Adrenal gland (tissue), 12 donors: ENCODE results near the gene GALNT4. TPM values are rescaled to one million over a fixed set of nuclear protein-coding genes. Genes with fewer than 3 reads are reported as not detected.

Experiments
- DNase-seq, 7 donors: peaks; one replicate each; pipeline ENCODE4 v3.0.0-alpha.2; 2019 to 2020
- H3K27ac ChIP-seq, 5 donors: fragments of 200-600 bp; sonication (generic) in 4 of 5; 1 replicate in 3 of 5; 2 replicates in 2 of 5; pipeline versions ENCODE4 v1.5.1 to v1.8.0; 2016 to 2020; ENCODE audit warnings: mild to moderate bottlenecking in 1 of 5
- H3K27me3 ChIP-seq: fragments of 200-600 bp; 2 replicates; pipeline ENCODE4 v1.8.0; 2021
- H3K36me3 ChIP-seq, 2 donors: fragments of 200-600 bp; replicated peaks in 1 of 2; 1 replicate in 1 of 2; 2 replicates in 1 of 2; pipeline versions ENCODE4 v1.5.1 to v1.8.0; 2018 to 2022
- H3K4me1 ChIP-seq, 2 donors: fragments of 200-600 bp; replicated peaks in 1 of 2; 1 replicate in 1 of 2; 2 replicates in 1 of 2; pipeline versions ENCODE4 v1.5.1 to v1.8.0; 2018 to 2021
- H3K4me3 ChIP-seq, 4 donors: fragments of 200-600 bp; sonication (generic) in 3 of 4; one replicate each; pipeline ENCODE4 v1.5.1; 2016 to 2018
- H3K9me3 ChIP-seq, 3 donors: fragments of 200-600 bp; sonication (generic) in 1 of 3; replicated peaks in 1 of 3; 1 replicate in 2 of 3; 2 replicates in 1 of 3; pipeline versions ENCODE4 v1.5.1 to v1.8.0; 2016 to 2021
- POLR2A ChIP-seq, 2 donors: fragments of 450-650 bp; IDR thresholded peaks; one replicate each; pipeline ENCODE4 v1.6.1; 2017; ENCODE audit warnings: antibody characterized with exemption in 2 of 2, mild to moderate bottlenecking in 2 of 2, moderate library complexity in 1 of 2
- WGBS, 4 donors: extraction: QIAGEN DNeasy Blood & Tissue Kit in 2 of 4; methylation state at CpG; one replicate each; pipeline versions ENCODE4 v1.1.5 to v1.1.7; 2013 to 2017; 5-methylcytosine and 5-hydroxymethylcytosine counted together
- intact Hi-C, 2 donors: fragments of 100-400 bp; cut with DNase I; formaldehyde crosslinking; loops; one replicate each; pipeline versions ENCODE4 v1.14.1 to v1.15.0; 2022 to 2023
- polyA plus RNA-seq, 3 donors: library from polyadenylated mRNA; stranded (reverse); fragments of 200-250 nt in 2 of 3; fragments of 350-450 nt in 1 of 3; fragmentation: Illumina TruSeq in 1 of 3; extraction: RNeasy Lipid Tissue Mini Kit (QIAGEN cat#74804) in 1 of 3; gene quantifications; one replicate each; pipeline ENCODE4 v1.2.3, GENCODE V29; 2013 to 2014
- total RNA-seq, 9 donors: library from RNA; depleted of rRNA in 4 of 9; stranded (reverse); fragments of >200 nt in 4 of 9; fragments of 120-200 nt in 1 of 9; fragmentation: NEBNext Ultra II Directional in 1 of 9; extraction: Animal tissue kit (Norgen Biotek cat#: 25700) in 1 of 9; gene quantifications; one replicate each; pipeline versions ENCODE4 v1.1.0 to v1.2.4, GENCODE V29; 2013 to 2023
- TF ChIP-seq, protein P1 (sequence below), 6 experiments: fragments of 450-650 bp in 4 of 6; fragments of 200-600 bp in 2 of 6; sonication (generic) in 1 of 6; IDR thresholded peaks; 1 replicate in 5 of 6; 2 replicates in 1 of 6; pipeline versions ENCODE4 v1.5.1 to v1.8.0; 2016 to 2021; ENCODE audit warnings: antibody characterized with exemption in 6 of 6, mild to moderate bottlenecking in 2 of 6, moderate library complexity in 1 of 6
- donor health status: healthy with polysubstance abuse.
- donor health status: Bipolar disorder and iron deficiency.
- donor health status: DM: yes; HTN: yes; CAD: no.
- donor health status: DM: no; HTN: no; CAD: no.
- donor health status: DM: no; HTN: no; CAD: no.
- donor health status: DM: yes; HTN: yes; CAD: no.

The GALNT4 gene
- total and polyA plus RNA-seq, 12 donors: 0.74 to 7.2 (median 5.3) TPM

DNA sequence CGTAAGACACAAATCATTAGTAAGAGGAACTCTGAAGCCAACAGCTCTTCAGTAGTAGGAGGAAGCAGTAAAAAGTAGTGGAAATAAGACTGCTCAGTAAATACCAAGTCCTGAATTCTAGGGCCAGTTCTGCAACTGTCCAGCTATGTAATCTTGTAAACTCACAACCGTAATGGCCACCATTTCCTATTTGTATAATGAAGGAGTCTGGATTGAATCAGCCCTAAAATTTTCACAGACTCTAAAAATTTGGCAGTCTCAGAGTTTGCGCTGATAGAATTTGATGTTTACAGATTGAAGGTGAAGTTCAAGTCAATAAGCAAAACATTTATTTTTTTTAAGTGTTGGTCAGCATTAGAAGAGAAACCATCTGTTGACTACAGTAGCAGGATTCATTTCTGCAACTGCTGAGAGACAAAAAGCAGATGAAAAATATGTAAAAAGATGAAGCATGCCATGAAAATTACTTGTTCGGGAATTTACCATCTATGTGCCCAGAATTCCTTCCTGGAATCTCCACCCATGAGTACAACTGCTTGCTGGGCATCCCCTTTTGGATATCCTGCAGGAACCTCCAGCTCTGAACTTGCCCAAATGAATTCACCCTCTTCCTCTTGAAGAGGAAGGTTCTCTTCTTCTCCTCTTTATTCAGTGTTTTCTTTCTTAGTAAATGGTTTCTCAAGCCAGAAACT lies 47.5 kb downstream of the GALNT4 start:
- WGBS, 4 donors: 76 to 86% (median 82%) methylated on average over 4 of the region's 4 CpGs
- intact Hi-C loops: loop anchor here in 1 of 2 donors (10.0 kb wide), 1 partner anchor 48 kb away; the partner anchor contains the start of genes GALNT4 and POC1B

DNA sequence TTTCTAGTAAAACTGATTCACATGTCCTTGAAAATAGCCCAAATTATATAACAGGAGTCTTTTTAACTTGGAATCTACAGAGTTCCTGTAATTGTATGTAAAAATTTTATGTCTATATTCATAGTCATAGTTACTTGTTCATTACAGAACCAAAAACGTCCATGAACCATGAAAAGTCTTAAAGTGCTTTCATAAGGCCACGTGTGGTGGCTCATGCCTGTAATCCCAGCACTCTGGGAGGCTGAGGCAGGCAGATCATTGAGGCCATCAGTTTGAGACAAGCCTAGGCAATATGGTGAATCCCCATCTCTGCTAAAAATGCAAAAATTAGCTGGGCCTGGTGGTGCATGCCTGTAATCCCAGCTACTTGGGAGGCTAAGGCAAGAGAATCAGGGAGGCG lies 48.4 kb downstream of the GALNT4 start:
- no peaks in the 10 kb centered on the region for H3K4me1 ChIP-seq
- no peak overlapping the region for H3K27ac ChIP-seq
- H3K36me3 ChIP-seq: no peaks in the 10 kb centered on the region
- H3K27me3 ChIP-seq: no peaks in the 10 kb centered on the region
- intact Hi-C loops: loop anchor here in 1 of 2 donors (10.0 kb wide), 1 partner anchor 49 kb away; the partner anchor contains the start of genes GALNT4 and POC1B
- no peaks in the 10 kb centered on the region for H3K9me3 ChIP-seq
- 87 to 92% (median 91%) methylated on average over 3 of the region's 3 CpGs for WGBS, 4 donors
- H3K4me3 ChIP-seq: no peak overlapping the region
- no peak for DNase-seq
- TF ChIP-seq POLR2A (IDR thresholded peaks at IDR 0.05): no peak
- TF ChIP-seq, protein P1, sequence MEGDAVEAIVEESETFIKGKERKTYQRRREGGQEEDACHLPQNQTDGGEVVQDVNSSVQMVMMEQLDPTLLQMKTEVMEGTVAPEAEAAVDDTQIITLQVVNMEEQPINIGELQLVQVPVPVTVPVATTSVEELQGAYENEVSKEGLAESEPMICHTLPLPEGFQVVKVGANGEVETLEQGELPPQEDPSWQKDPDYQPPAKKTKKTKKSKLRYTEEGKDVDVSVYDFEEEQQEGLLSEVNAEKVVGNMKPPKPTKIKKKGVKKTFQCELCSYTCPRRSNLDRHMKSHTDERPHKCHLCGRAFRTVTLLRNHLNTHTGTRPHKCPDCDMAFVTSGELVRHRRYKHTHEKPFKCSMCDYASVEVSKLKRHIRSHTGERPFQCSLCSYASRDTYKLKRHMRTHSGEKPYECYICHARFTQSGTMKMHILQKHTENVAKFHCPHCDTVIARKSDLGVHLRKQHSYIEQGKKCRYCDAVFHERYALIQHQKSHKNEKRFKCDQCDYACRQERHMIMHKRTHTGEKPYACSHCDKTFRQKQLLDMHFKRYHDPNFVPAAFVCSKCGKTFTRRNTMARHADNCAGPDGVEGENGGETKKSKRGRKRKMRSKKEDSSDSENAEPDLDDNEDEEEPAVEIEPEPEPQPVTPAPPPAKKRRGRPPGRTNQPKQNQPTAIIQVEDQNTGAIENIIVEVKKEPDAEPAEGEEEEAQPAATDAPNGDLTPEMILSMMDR (IDR thresholded peaks at IDR 0.05): no peak

More for the DNA sequence above, 47.5 kb downstream of the GALNT4 start:
- Histone ChIP-seq H3K36me3 (no peaks in the 10 kb centered on the region), H3K27me3 (no peaks in the 10 kb centered on the region), H3K4me1 (peaks cover 0 to 4% of the 10 kb centered on the region in 2 donors), H3K9me3 (no peaks in the 10 kb centered on the region), H3K27ac (no peak overlapping the region), H3K4me3 (no peak overlapping the region)
- DNase-seq: no peak
- TF ChIP-seq POLR2A (IDR thresholded peaks at IDR 0.05): no peak
- TF ChIP-seq, protein P1 (IDR thresholded peaks at IDR 0.05): no peak

DNA sequence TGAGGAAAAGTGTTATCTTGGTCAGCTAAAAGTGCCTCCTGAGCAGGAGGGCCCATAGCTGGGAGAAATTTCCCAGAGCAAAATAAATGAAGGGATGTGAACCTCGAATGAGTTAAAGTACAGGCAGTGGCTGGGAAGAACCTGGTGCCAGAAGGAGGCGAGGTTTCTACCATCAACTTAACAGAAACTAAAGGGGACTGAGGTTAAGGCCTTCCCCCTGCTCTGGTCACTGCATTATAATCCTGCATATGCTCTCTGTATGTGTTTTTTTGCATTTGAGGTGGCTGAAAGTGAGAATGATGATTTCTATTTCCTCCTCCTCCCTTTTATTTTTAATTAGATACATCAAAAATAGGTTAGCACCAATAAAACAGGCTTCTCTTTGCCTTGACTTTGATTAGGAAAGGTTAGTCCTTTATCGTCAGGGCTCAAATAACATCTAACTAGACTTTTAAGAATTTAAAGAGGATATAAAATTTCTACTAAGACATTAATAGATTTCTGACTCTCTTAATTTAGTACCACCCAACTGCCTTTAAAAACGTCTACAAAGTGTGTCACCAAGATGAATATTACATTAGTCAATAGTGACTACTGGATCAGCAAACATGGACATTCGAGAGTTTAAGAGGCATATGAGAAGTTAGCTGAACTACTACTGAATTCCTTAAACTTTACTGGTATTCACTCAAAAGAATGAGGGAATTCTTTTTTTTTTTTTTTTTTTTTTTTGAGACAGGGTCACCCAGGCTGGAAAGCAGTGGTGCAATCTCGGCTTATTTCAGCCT lies 49.2 kb downstream of the GALNT4 start:
- no peaks in the 10 kb centered on the region for H3K9me3 ChIP-seq
- H3K4me3 ChIP-seq: no peak overlapping the region
- H3K27me3 ChIP-seq: no peaks in the 10 kb centered on the region
- DNase-seq: no peak
- H3K36me3 ChIP-seq: no peaks in the 10 kb centered on the region
- intact Hi-C loops: loop anchor here in 1 of 2 donors (10.0 kb wide), 1 partner anchor 49 kb away; the partner anchor contains the start of genes GALNT4 and POC1B
- 79 to 87% (median 85%) methylated on average over 6 of the region's 6 CpGs for WGBS, 4 donors
- TF ChIP-seq, protein P1 (IDR thresholded peaks at IDR 0.05): no peak
- TF ChIP-seq POLR2A (IDR thresholded peaks at IDR 0.05): no peak
- H3K4me1 ChIP-seq: no peaks in the 10 kb centered on the region
- H3K27ac ChIP-seq: no peak overlapping the region

DNA sequence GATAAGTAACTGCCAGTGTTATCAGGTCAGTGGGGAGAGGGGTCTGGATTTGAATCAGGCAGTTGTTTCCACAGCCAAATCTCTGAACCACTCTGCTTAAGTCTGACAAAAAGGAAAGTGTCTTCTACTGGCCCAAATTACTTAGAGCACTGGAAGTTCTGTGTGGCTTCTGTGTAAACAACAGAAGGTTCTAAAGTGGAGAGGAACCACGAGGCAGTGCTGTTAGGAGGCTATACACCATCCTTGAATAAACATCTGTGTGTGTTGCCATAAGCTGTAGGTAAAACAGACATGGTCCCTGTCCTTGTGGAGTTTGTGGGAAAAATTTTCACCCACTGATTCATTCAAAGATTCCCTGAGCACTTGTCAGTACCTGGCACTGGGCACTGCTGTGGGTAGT lies 50.0 kb downstream of the GALNT4 start:
- DNase-seq: no peak
- TF ChIP-seq POLR2A (IDR thresholded peaks at IDR 0.05): no peak
- TF ChIP-seq, protein P1 (IDR thresholded peaks at IDR 0.05): no peak
- 55 to 75% (median 65%) methylated on average over 1 of the region's 1 CpG for WGBS, 4 donors
- Histone ChIP-seq H3K4me3 (no peak overlapping the region), H3K27me3 (no peaks in the 10 kb centered on the region), H3K27ac (no peak overlapping the region), H3K4me1 (no peaks in the 10 kb centered on the region), H3K9me3 (no peaks in the 10 kb centered on the region), H3K36me3 (no peaks in the 10 kb centered on the region)
- intact Hi-C loops: loop anchor here (5.0 to 10.0 kb wide), 2 partner anchors 48 to 50 kb away; partner anchors contain the start of genes GALNT4 (in 2 of the 2) and POC1B (in 1 of the 2)
